ENCODE results near the gene SULT4A1.

SULT4A1 gene

GRCh38 chr22:43829904-43830851 is 32.1 kb downstream of the SULT4A1 start:
- in situ Hi-C loops (cut with MboI; ENCODE audit: low sequenced_read_pairs) = no loop called here

GRCh38 chr22:43828998-43829782 is 33.1 kb downstream of the SULT4A1 start:
- in situ Hi-C loops (cut with MboI; ENCODE audit: low sequenced_read_pairs) = no loop called here

GRCh38 chr22:43828725-43828997 is 33.7 kb downstream of the SULT4A1 start:
- in situ Hi-C loops (cut with MboI; ENCODE audit: low sequenced_read_pairs) = no loop called here

- in situ Hi-C loops (cut with MboI; ENCODE audit: low sequenced_read_pairs) = no loop called here
Observed at GRCh38 chr22:43827926-43828724, 34.2 kb downstream of the SULT4A1 start.

GRCh38 chr22:43827003-43827735 is 35.1 kb downstream of the SULT4A1 start:
- in situ Hi-C loops (cut with MboI; ENCODE audit: low sequenced_read_pairs) = no loop called here

GRCh38 chr22:43826142-43827002 is 35.9 kb downstream of the SULT4A1 start:
- in situ Hi-C loops (cut with MboI; ENCODE audit: low sequenced_read_pairs) = no loop called here

GRCh38 chr22:43825651-43826050 is 36.7 kb downstream of the SULT4A1 start:
- in situ Hi-C loops (cut with MboI; ENCODE audit: low sequenced_read_pairs) = no loop called here

- in situ Hi-C loops (cut with MboI; ENCODE audit: low sequenced_read_pairs) = no loop called here
Observed at GRCh38 chr22:43824724-43825420, 37.4 kb downstream of the SULT4A1 start.

- in situ Hi-C loops (cut with MboI; ENCODE audit: low sequenced_read_pairs) = no loop called here
Observed at GRCh38 chr22:43823911-43824665, 38.2 kb downstream of the SULT4A1 start.

GRCh38 chr22:43823353-43823908 is 38.9 kb downstream of the SULT4A1 start:
- in situ Hi-C loops (cut with MboI; ENCODE audit: low sequenced_read_pairs) = no loop called here

GRCh38 chr22:43821606-43822425 is 40.5 kb downstream of the SULT4A1 start:
- in situ Hi-C loops (cut with MboI; ENCODE audit: low sequenced_read_pairs) = no loop called here

GRCh38 chr22:43820651-43821305 is 41.5 kb downstream of the SULT4A1 start:
- in situ Hi-C loops (cut with MboI; ENCODE audit: low sequenced_read_pairs) = no loop called here

- in situ Hi-C loops (cut with MboI; ENCODE audit: low sequenced_read_pairs) = no loop called here
Observed at GRCh38 chr22:43819931-43820640, 42.2 kb downstream of the SULT4A1 start.

GRCh38 chr22:43819421-43819921 is 42.8 kb downstream of the SULT4A1 start:
- in situ Hi-C loops (cut with MboI; ENCODE audit: low sequenced_read_pairs) = no loop called here

GRCh38 chr22:43818981-43819380 is 43.3 kb downstream of the SULT4A1 start:
- in situ Hi-C loops (cut with MboI; ENCODE audit: low sequenced_read_pairs) = no loop called here

GRCh38 chr22:43817402-43817801 is 44.9 kb downstream of the SULT4A1 start:
- in situ Hi-C loops (cut with MboI; ENCODE audit: low sequenced_read_pairs) = no loop called here
